HepG2 (cell line): ENCODE results near the gene HDGFL2. TPM values are rescaled to one million over a fixed set of nuclear protein-coding genes. Genes with fewer than 3 reads are reported as not detected.

ENCODE experiments used
- DNMT3B ChIP-seq: conservative IDR thresholded peaks from 2 replicates; pipeline ENCODE4 v1.6.1; 2016; ENCODE audit warnings: missing biosample characterization, control low read depth
- ETV5 ChIP-seq: IDR thresholded peaks from 2 replicates; pipeline ENCODE4 v1.6.1; 2018; ENCODE audit warnings: missing biosample characterization, missing genetic modification reagents, inconsistent platforms, borderline replicate concordance
- FOXC1 ChIP-seq: sonication (generic); formaldehyde crosslinking; IDR thresholded peaks from 2 replicates; pipeline ENCODE4 v1.8.0; 2022; ENCODE audit warnings: mild to moderate bottlenecking, missing genetic modification reagents, borderline replicate concordance
- HMGXB4 ChIP-seq, 2 experiments: sonication (generic) in 1 of 2; formaldehyde crosslinking in 1 of 2; IDR thresholded peaks; 2 replicates each; pipeline versions ENCODE4 v1.4.0 to v1.6.1; 2018 to 2020; ENCODE audit warnings: missing genetic modification reagents in 2 of 2, borderline replicate concordance in 1 of 2, low read depth in 1 of 2, mild to moderate bottlenecking in 1 of 2, missing biosample characterization in 1 of 2
- HNRNPLL ChIP-seq: fragments of 200-400 bp; formaldehyde crosslinking; IDR thresholded peaks from 2 replicates; pipeline ENCODE4 v1.6.1; 2017; ENCODE audit warnings: mild to moderate bottlenecking, low read depth, low read length; ENCODE audit not compliant: poor library complexity, severe bottlenecking
- JUNB ChIP-seq: sonication (generic); formaldehyde crosslinking; IDR thresholded peaks from 2 replicates; pipeline ENCODE4 v1.8.0; 2022; ENCODE audit warnings: missing genetic modification reagents, mild to moderate bottlenecking, borderline replicate concordance
- KAT2B ChIP-seq: fragments of 150-350 bp; IDR thresholded peaks from 2 replicates; pipeline ENCODE4 v1.6.1; 2014; ENCODE audit warnings: low read depth, low read length, borderline replicate concordance
- KAT8 ChIP-seq: IDR thresholded peaks from 2 replicates; pipeline ENCODE4 v1.6.1; 2016; ENCODE audit warnings: missing genetic modification reagents, missing compliant biosample characterization
- KMT2B ChIP-seq: IDR thresholded peaks from 2 replicates; pipeline ENCODE4 v1.6.1; 2016; ENCODE audit warnings: missing genetic modification reagents, missing compliant biosample characterization
- MAFF ChIP-seq: IDR thresholded peaks from 2 replicates; pipeline ENCODE4 v1.6.1; 2011; ENCODE audit warnings: low read depth, low read length, improper control_type of control experiment
- MED8 ChIP-seq: sonication (generic); formaldehyde crosslinking; IDR thresholded peaks from 2 replicates; pipeline ENCODE4 v1.8.1; 2023; ENCODE audit warnings: mild to moderate bottlenecking, missing genetic modification reagents; ENCODE audit not compliant: insufficient replicate concordance
- MYC ChIP-seq: sonication (generic); formaldehyde crosslinking; IDR thresholded peaks from 2 replicates; pipeline ENCODE4 v1.9.0; 2021; ENCODE audit warnings: missing genetic modification reagents, borderline replicate concordance
- NR2F2 ChIP-seq: IDR thresholded peaks from 2 replicates; pipeline ENCODE4 v1.6.1; 2012; ENCODE audit warnings: low read depth, inconsistent platforms, borderline replicate concordance
- REXO4 ChIP-seq: sonication (generic); formaldehyde crosslinking; IDR thresholded peaks from 2 replicates; pipeline ENCODE4 v1.8.0; 2022; ENCODE audit warnings: missing genetic modification reagents, mild to moderate bottlenecking, borderline replicate concordance
- RFXAP ChIP-seq: sonication (generic); formaldehyde crosslinking; IDR thresholded peaks from 2 replicates; pipeline ENCODE4 v1.4.0; 2020; ENCODE audit warnings: missing genetic modification reagents, borderline replicate concordance
- SKI ChIP-seq: fragments of 450-650 bp; IDR thresholded peaks from one replicate; pipeline ENCODE4 v1.6.1; 2018; ENCODE audit warnings: mild to moderate bottlenecking; ENCODE audit not compliant: partially characterized antibody
- SP2 ChIP-seq: sonication (generic); formaldehyde crosslinking; IDR thresholded peaks from 2 replicates; pipeline ENCODE4 v1.5.1; 2020; ENCODE audit warnings: mild to moderate bottlenecking, missing genetic modification reagents
- TFAP4 ChIP-seq: sonication (generic); IDR thresholded peaks from 2 replicates; pipeline ENCODE4 v1.6.1; 2016; ENCODE audit warnings: low read depth, borderline replicate concordance
- TP53 ChIP-seq: sonication (generic); formaldehyde crosslinking; conservative IDR thresholded peaks from 2 replicates; pipeline ENCODE4 v1.4.0; 2020; ENCODE audit warnings: missing genetic modification reagents
- ZNF264 ChIP-seq: sonication (generic); formaldehyde crosslinking; IDR thresholded peaks from 2 replicates; pipeline ENCODE4 v1.4.0; 2020; ENCODE audit warnings: missing genetic modification reagents
- ZNF335 ChIP-seq: sonication (generic); formaldehyde crosslinking; IDR thresholded peaks from 2 replicates; pipeline ENCODE4 v1.4.0; 2020; ENCODE audit warnings: missing genetic modification reagents
- ZNF737 ChIP-seq: sonication (generic); formaldehyde crosslinking; IDR thresholded peaks from 2 replicates; pipeline ENCODE4 v1.5.0; 2020; ENCODE audit warnings: missing genetic modification reagents, mild to moderate bottlenecking, borderline replicate concordance
- ZSCAN29 ChIP-seq: sonication (generic); formaldehyde crosslinking; conservative IDR thresholded peaks from 2 replicates; pipeline ENCODE4 v1.4.0; 2020; ENCODE audit warnings: mild to moderate bottlenecking, missing genetic modification reagents
- polyA plus RNA-seq, 8 experiments: library from polyadenylated mRNA; depleted of rRNA in 3 of 8; stranded (reverse) in 7 of 8; unstranded in 1 of 8; fragments of >200 nt; fragmentation: Illumina TruSeq in 4 of 8; extraction: Trizol in 4 of 8; gene quantifications; 2 replicates each; pipeline versions ENCODE4 v1.2.1 to v1.2.3, GENCODE V29; 2011 to 2016; ENCODE audit warnings: low read depth in 4 of 8, missing spikeins in 1 of 8, mixed read lengths in 1 of 8; ENCODE audit not compliant: insufficient read depth in 1 of 8
- total RNA-seq, 5 experiments: library from RNA; depleted of rRNA; stranded (reverse); fragments of >200 nt; fragmentation: Illumina TruSeq; extraction: Trizol; gene quantifications; 2 replicates each; pipeline ENCODE4 v1.2.3, GENCODE V29; 2016; ENCODE audit warnings: low read depth in 1 of 5
- TF ChIP-seq, protein P1 (sequence below): sonication (generic); formaldehyde crosslinking; IDR thresholded peaks from 2 replicates; pipeline ENCODE4 v1.4.0; 2020; ENCODE audit warnings: missing genetic modification reagents, low read depth, mild to moderate bottlenecking, borderline replicate concordance
- TF ChIP-seq, protein P2 (sequence below): sonication (generic); formaldehyde crosslinking; IDR thresholded peaks from 2 replicates; pipeline ENCODE4 v1.9.0; 2021; ENCODE audit warnings: missing genetic modification reagents, mild to moderate bottlenecking, borderline replicate concordance

Gene HDGFL2
- total and polyA plus RNA-seq, 2 of the 13 experiments (the other 11 are each of a cell fraction or from before 2014, with no cell fraction given): 20.0 to 51.1 TPM

- no peak for TF ChIP-seq KAT2B
- TF ChIP-seq MED8: no peak
- TF ChIP-seq ZNF335: peak; percentile 66; the same call in 1 of the 2 replicates
- TF ChIP-seq, protein P1, sequence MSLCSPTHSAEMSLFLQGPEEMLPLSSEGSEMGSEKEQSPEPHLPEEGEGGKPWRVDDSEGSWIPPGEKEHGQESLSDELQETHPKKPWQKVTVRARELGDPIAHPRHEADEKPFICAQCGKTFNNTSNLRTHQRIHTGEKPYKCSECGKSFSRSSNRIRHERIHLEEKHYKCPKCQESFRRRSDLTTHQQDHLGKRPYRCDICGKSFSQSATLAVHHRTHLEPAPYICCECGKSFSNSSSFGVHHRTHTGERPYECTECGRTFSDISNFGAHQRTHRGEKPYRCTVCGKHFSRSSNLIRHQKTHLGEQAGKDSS: no peak
- TF ChIP-seq TFAP4: peak; percentile 8; the same call in 1 of the 2 replicates
- no peak for TF ChIP-seq HNRNPLL
- no peak for TF ChIP-seq TP53 (CRISPR knock-in tag)
- peak; percentile 52; the same call in 1 of the 2 replicates for TF ChIP-seq KMT2B (CRISPR knock-in tag)
- peak; percentile 78; the same call in 1 of the 2 replicates for TF ChIP-seq FOXC1 (CRISPR knock-in tag)
- peak; percentile 39; the same call in 1 of the 2 replicates for TF ChIP-seq NR2F2
- TF ChIP-seq REXO4 (CRISPR knock-in tag): no peak
- peak; percentile 83; the same call in 1 of the 2 replicates for TF ChIP-seq ETV5 (CRISPR knock-in tag)
- TF ChIP-seq ZSCAN29 (CRISPR knock-in tag): no peak
- no peak for TF ChIP-seq MAFF
- TF ChIP-seq SP2 (CRISPR knock-in tag): peak; percentile 31; the same call in 1 of the 2 replicates
- TF ChIP-seq JUNB: no peak
- peak in 1 of 2 experiments; percentile 34; a peak in 1 of 4 replicates for TF ChIP-seq HMGXB4 (CRISPR knock-in tag; IDR thresholded peaks at IDR 0.05; ENCODE audit: borderline replicate concordance in 1 of 2, low read depth in 1 of 2)
- peak; percentile 58; the same call in 1 of the 2 replicates for TF ChIP-seq MYC
- peak; percentile 82 for TF ChIP-seq KAT8 (CRISPR knock-in tag)
- no peak for TF ChIP-seq SKI
- 0 out of 2 replicates have a peak, but pooled peaks have one; percentile 27 for TF ChIP-seq ZNF264 (CRISPR knock-in tag)
- TF ChIP-seq RFXAP: peak; percentile 35; the same call in 1 of the 2 replicates
- TF ChIP-seq, protein P2, sequence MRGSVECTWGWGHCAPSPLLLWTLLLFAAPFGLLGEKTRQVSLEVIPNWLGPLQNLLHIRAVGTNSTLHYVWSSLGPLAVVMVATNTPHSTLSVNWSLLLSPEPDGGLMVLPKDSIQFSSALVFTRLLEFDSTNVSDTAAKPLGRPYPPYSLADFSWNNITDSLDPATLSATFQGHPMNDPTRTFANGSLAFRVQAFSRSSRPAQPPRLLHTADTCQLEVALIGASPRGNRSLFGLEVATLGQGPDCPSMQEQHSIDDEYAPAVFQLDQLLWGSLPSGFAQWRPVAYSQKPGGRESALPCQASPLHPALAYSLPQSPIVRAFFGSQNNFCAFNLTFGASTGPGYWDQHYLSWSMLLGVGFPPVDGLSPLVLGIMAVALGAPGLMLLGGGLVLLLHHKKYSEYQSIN (CRISPR knock-in tag): no peak
- no peak for TF ChIP-seq ZNF737 (CRISPR knock-in tag)
- TF ChIP-seq DNMT3B (CRISPR knock-in tag): no peak
Observed at GRCh38 chr19:4539693-4540581, 67.8 kb downstream of the HDGFL2 start, which contains the start of gene LRG1 (continued).
